IMR-90 (cell line): ENCODE data around the gene CCDC137. TPM values are rescaled to one million over a fixed set of nuclear protein-coding genes. Genes with fewer than 3 reads are reported as not detected.

Source experiments
- ATAC-seq: fragments of 200-7000 bp; cut with Tn5 transposase; 2 replicates; pipeline ENCODE4 v1.9.1; 2020; ENCODE audit warnings: low read depth, mild to moderate bottlenecking, moderate library complexity
- BruUV-seq: library from RNA; stranded (reverse); fragments of 400-500 nt; replicated peaks from 2 replicates; lab custom pipeline; 2021; lab: Mats Ljungman, UMichigan
- CTCF ChIA-PET: fragments of 300-600 bp; formaldehyde crosslinking; extraction: SDS; loops from one replicate; lab custom pipeline; 2021; ENCODE audit warnings: antibody characterized with exemption; lab: Yijun Ruan, JAX
- POLR2A ChIA-PET: fragments of 300-600 bp; sonication (Branson Sonifier 250); formaldehyde crosslinking; loops from one replicate; lab custom pipeline; 2022; ENCODE audit warnings: antibody characterized with exemption; ENCODE audit not compliant: unreplicated experiment; lab: Charles Lee
- DNase-seq: peaks from one replicate; pipeline ENCODE4 v3.0.0; 2013
- H2AFZ ChIP-seq: replicated peaks from 2 replicates; pipeline ENCODE3; 2013; ENCODE audit warnings: low read length, mild to moderate bottlenecking; ENCODE audit not compliant: poor library complexity
- H2AK5ac ChIP-seq: 2 replicates; pipeline ENCODE4 v1.6.1; 2013; ENCODE audit warnings: low read depth, low read length, inconsistent platforms
- H2AK9ac ChIP-seq: replicated peaks from 2 replicates; pipeline ENCODE3; 2013; ENCODE audit warnings: mild to moderate bottlenecking, low read depth, low read length, moderate library complexity; ENCODE audit not compliant: poor library complexity
- H2BK120ac ChIP-seq: 2 replicates; pipeline ENCODE4 v1.6.1; 2013; ENCODE audit warnings: low read depth, low read length, inconsistent platforms
- H2BK15ac ChIP-seq: 3 replicates; pipeline ENCODE4 v1.6.1; 2013; ENCODE audit warnings: low read depth, low read length, inconsistent platforms
- H2BK20ac ChIP-seq: 2 replicates; pipeline ENCODE4 v1.6.1; 2013; ENCODE audit warnings: low read depth, mild to moderate bottlenecking, inconsistent platforms, low read length, moderate library complexity
- H2BK5ac ChIP-seq: 2 replicates; pipeline ENCODE4 v1.6.1; 2013; ENCODE audit warnings: mild to moderate bottlenecking, low read depth, low read length, inconsistent platforms; ENCODE audit not compliant: poor library complexity, severe bottlenecking
- H3K14ac ChIP-seq: replicated peaks from 2 replicates; pipeline ENCODE4 v1.6.1; 2013; ENCODE audit warnings: low read depth, low read length, inconsistent platforms
- H3K18ac ChIP-seq: 2 replicates; pipeline ENCODE4 v1.6.1; 2013; ENCODE audit warnings: low read depth, low read length, control low read depth
- H3K23ac ChIP-seq: 2 replicates; pipeline ENCODE4 v1.6.1; 2013; ENCODE audit warnings: low read depth, low read length, inconsistent platforms
- H3K27ac ChIP-seq: 2 replicates; pipeline ENCODE4 v1.5.1; 2013; ENCODE audit warnings: mild to moderate bottlenecking, control low read depth, low read length; ENCODE audit not compliant: insufficient read depth
- H3K27me3 ChIP-seq: 2 replicates; pipeline ENCODE4 v1.6.1; 2013; ENCODE audit warnings: low read length; ENCODE audit not compliant: control insufficient read depth, insufficient read depth
- H3K36me3 ChIP-seq: 2 replicates; pipeline ENCODE4 v1.6.1; 2013; ENCODE audit warnings: low read length, mixed read lengths; ENCODE audit not compliant: control insufficient read depth, insufficient read depth
- H3K4ac ChIP-seq: 2 replicates; pipeline ENCODE4 v1.6.1; 2013; ENCODE audit warnings: low read depth, low read length, inconsistent platforms
- H3K4me1 ChIP-seq: 2 replicates; pipeline ENCODE4 v1.6.1; 2013; ENCODE audit warnings: low read length, mixed read lengths; ENCODE audit not compliant: control insufficient read depth, insufficient read depth
- H3K4me2 ChIP-seq: 2 replicates; pipeline ENCODE4 v1.6.1; 2013; ENCODE audit warnings: low read depth, mild to moderate bottlenecking, control low read depth, low read length, moderate library complexity
- H3K4me3 ChIP-seq: 2 replicates; pipeline ENCODE4 v1.5.1; 2013; ENCODE audit warnings: low read depth, mild to moderate bottlenecking, control low read depth, low read length, moderate library complexity; ENCODE audit not compliant: insufficient read depth
- H3K56ac ChIP-seq: 2 replicates; pipeline ENCODE4 v1.6.1; 2013; ENCODE audit warnings: low read length, inconsistent platforms; ENCODE audit not compliant: insufficient read depth; ENCODE audit errors: extremely low read depth
- H3K79me1 ChIP-seq, 2 experiments: 2 replicates each; pipeline ENCODE4 v1.6.1; 2013; ENCODE audit warnings: low read length in 2 of 2, inconsistent platforms in 1 of 2, low read depth in 1 of 2
- H3K9ac ChIP-seq: 2 replicates; pipeline ENCODE4 v1.6.1; 2013; ENCODE audit warnings: low read depth, low read length, control low read depth
- H3K9me1 ChIP-seq: 2 replicates; pipeline ENCODE4 v1.6.1; 2013; ENCODE audit warnings: low read length, inconsistent platforms; ENCODE audit not compliant: insufficient read depth
- H3K9me3 ChIP-seq: 2 replicates; pipeline ENCODE4 v1.6.1; 2013; ENCODE audit warnings: low read length; ENCODE audit not compliant: control insufficient read depth, insufficient read depth
- H4K20me1 ChIP-seq: 2 replicates; pipeline ENCODE4 v1.6.1; 2013; ENCODE audit warnings: low read length, inconsistent platforms; ENCODE audit not compliant: insufficient read depth
- H4K5ac ChIP-seq: 2 replicates; pipeline ENCODE4 v1.6.1; 2013; ENCODE audit warnings: mild to moderate bottlenecking, low read depth, low read length, control low read depth
- H4K8ac ChIP-seq, 2 experiments: 2 replicates each; pipeline ENCODE4 v1.6.1; 2013; ENCODE audit warnings: low read depth in 2 of 2, low read length in 2 of 2, control low read depth in 1 of 2, inconsistent platforms in 1 of 2
- H4K91ac ChIP-seq: 2 replicates; pipeline ENCODE4 v1.6.1; 2013; ENCODE audit warnings: low read depth, low read length, inconsistent platforms; ENCODE audit not compliant: insufficient read depth
- WGBS, 2 experiments: methylation state at CpG; one replicate each; pipeline versions ENCODE4 v1.1.5 to v1.1.7; 2013; ENCODE audit warnings: missing lambda C conversion rate in 2 of 2; ENCODE audit not compliant: insufficient read length in 1 of 2; ENCODE audit errors: extremely low coverage in 2 of 2; 5-methylcytosine and 5-hydroxymethylcytosine counted together
- dilution Hi-C: fragments of 300-500 bp; cut with HindIII; formaldehyde crosslinking; loops from one replicate; pipeline ENCODE4 v1.14.3; 2018; ENCODE audit warnings: low sequenced_read_pairs; ENCODE audit not compliant: unreplicated experiment
- in situ Hi-C: fragments of 300-500 bp; cut with MboI; formaldehyde crosslinking; loops from 3 replicates; pipeline ENCODE4 v1.14.3; 2019; ENCODE audit warnings: low sequenced_read_pairs, inconsistent platforms, mixed read lengths
- intact Hi-C: fragments of 100-400 bp; cut with micrococcal nuclease; formaldehyde crosslinking; loops from 2 replicates; pipeline ENCODE4 v1.10.0; 2022
- polyA plus RNA-seq, 3 experiments: library from polyadenylated mRNA; depleted of rRNA; stranded (reverse); fragments of >200 nt; gene quantifications; 2 replicates each; pipeline ENCODE4 v1.2.3, GENCODE V29; 2012; ENCODE audit warnings: low replicate concordance in 1 of 3
- total RNA-seq: library from RNA; depleted of rRNA; stranded (reverse); fragments of >200 nt; gene quantifications from 2 replicates; pipeline ENCODE4 v1.2.3, GENCODE V29; 2012
- TF ChIP-seq, protein P1 (sequence below): fragments of 150-350 bp; IDR thresholded peaks from 2 replicates; pipeline ENCODE4 v1.6.1; 2017; ENCODE audit warnings: mild to moderate bottlenecking, antibody characterized with exemption, low read length, low read depth
- TF ChIP-seq, protein P2 (sequence below): conservative IDR thresholded peaks from 2 replicates; pipeline ENCODE4 v1.5.1; 2012; ENCODE audit warnings: mild to moderate bottlenecking, low read depth, low read length, improper control_type of control experiment

The CCDC137 gene
- total and polyA plus RNA-seq, 2 of the 4 experiments (the other 2 are of a cell fraction), result 7.5 to 18.4 TPM

DNA sequence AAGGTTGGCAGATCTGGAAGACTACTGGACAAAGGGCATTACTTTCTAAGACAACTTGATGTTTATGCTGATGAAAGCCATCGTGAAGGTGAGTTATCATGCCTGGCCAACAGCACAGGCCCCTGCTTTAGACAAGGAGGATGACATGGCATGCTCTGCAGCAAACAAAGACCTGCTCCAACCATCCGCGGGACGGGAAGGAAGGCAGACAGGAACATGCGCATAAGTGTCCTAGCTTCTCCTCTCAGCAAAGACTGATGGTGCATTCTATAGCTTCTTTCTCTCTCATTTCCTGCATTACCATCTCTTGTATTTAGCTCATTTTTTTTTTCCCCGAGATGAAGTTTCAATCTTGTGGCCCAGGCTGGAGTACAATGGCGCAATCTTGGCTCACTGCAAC, 35.1 kb upstream of the CCDC137 start:
- no peak for DNase-seq
- Histone ChIP-seq H2AK5ac (no peak overlapping the region), H3K27ac (no peak overlapping the region), H3K9ac (no peak overlapping the region), H3K36me3 (peaks cover 25% of the 10 kb centered on the region), H3K14ac (no peak overlapping the region), H4K91ac (no peak overlapping the region), H3K4me3 (no peak overlapping the region), H2BK5ac (no peak overlapping the region), H2BK20ac (no peak overlapping the region), H3K4me1 (peaks cover 6% of the 10 kb centered on the region), H3K79me1 (peaks cover 13 to 41% of the 10 kb centered on the region in 2 experiments), H2AFZ (no peak overlapping the region), H2AK9ac (no peak overlapping the region), H4K8ac (no peak overlapping the region), H2BK15ac (no peak overlapping the region), H3K9me1 (peaks cover 14% of the 10 kb centered on the region), H3K4ac (no peak overlapping the region), H3K18ac (no peak overlapping the region), H3K4me2 (no peak overlapping the region), H3K23ac (0 out of 2 replicates have a peak overlapping the region, but pooled peaks have one; percentile 49), H2BK120ac (no peak overlapping the region), H3K56ac (no peak overlapping the region), H3K9me3 (no peaks in the 10 kb centered on the region), H4K5ac (no peak overlapping the region), H4K20me1 (peaks cover 60% of the 10 kb centered on the region), H3K27me3 (no peaks in the 10 kb centered on the region)
- TF ChIP-seq, protein P1, sequence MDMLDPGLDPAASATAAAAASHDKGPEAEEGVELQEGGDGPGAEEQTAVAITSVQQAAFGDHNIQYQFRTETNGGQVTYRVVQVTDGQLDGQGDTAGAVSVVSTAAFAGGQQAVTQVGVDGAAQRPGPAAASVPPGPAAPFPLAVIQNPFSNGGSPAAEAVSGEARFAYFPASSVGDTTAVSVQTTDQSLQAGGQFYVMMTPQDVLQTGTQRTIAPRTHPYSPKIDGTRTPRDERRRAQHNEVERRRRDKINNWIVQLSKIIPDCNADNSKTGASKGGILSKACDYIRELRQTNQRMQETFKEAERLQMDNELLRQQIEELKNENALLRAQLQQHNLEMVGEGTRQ, result no peak
- TF ChIP-seq, protein P2, sequence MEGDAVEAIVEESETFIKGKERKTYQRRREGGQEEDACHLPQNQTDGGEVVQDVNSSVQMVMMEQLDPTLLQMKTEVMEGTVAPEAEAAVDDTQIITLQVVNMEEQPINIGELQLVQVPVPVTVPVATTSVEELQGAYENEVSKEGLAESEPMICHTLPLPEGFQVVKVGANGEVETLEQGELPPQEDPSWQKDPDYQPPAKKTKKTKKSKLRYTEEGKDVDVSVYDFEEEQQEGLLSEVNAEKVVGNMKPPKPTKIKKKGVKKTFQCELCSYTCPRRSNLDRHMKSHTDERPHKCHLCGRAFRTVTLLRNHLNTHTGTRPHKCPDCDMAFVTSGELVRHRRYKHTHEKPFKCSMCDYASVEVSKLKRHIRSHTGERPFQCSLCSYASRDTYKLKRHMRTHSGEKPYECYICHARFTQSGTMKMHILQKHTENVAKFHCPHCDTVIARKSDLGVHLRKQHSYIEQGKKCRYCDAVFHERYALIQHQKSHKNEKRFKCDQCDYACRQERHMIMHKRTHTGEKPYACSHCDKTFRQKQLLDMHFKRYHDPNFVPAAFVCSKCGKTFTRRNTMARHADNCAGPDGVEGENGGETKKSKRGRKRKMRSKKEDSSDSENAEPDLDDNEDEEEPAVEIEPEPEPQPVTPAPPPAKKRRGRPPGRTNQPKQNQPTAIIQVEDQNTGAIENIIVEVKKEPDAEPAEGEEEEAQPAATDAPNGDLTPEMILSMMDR, result no peak
- dilution Hi-C loops (no loop called here), in situ Hi-C loops (no loop called here), intact Hi-C loops (no loop called here)
- no TSS peak for BruUV-seq
- no peak for ATAC-seq
- 96% methylated on average over 3 of the region's 7 CpGs; no CpG with 5 or more reads in 1 of the 2 experiments for WGBS, 2 experiments
- POLR2A ChIA-PET, result interaction anchor here (0.6 kb wide), 1 partner anchor 119 kb away, joined by 3 read pairs; the partner anchor contains the start of gene ACTG1
- CTCF ChIA-PET, result interaction anchor here (0.6 kb wide), 1 partner anchor 24 kb away, joined by 5 read pairs; no protein-coding TSS in a partner anchor
